Omental fat pad (tissue), 4 donors: ENCODE data around the gene CFAP65. TPM values are rescaled to one million over a fixed set of nuclear protein-coding genes. Genes with fewer than 3 reads are reported as not detected.

ENCODE experiments used
- ATAC-seq: fragments of 150-250 bp; one replicate; pipeline ENCODE4 v1.9.1; 2016; ENCODE audit warnings: mild to moderate bottlenecking, moderate library complexity; ENCODE audit not compliant: low FRiP score
- DNase-seq: peaks from one replicate; pipeline ENCODE4 v3.0.0-alpha.2; 2019; ENCODE audit warnings: low spot score
- CTCF ChIP-seq, 3 donors: fragments of 450-650 bp; IDR thresholded peaks; one replicate each; pipeline ENCODE4 v1.5.1; 2016 to 2017; ENCODE audit warnings: antibody characterized with exemption in 3 of 3, mild to moderate bottlenecking in 3 of 3, moderate library complexity in 2 of 3
- total RNA-seq, 4 donors: library from RNA; depleted of rRNA; stranded (reverse); fragments of >200 nt; gene quantifications; one replicate each; pipeline ENCODE4 v1.1.0, GENCODE V29; 2016

Gene CFAP65
- total RNA-seq, 4 donors from 2014 or later = 0.19 TPM; not detected in 3

- no peak for TF ChIP-seq CTCF (IDR thresholded peaks at IDR 0.05)
- ATAC-seq (no peak), DNase-seq (no peak)
Observed at GRCh38 chr2:218985325-218986091, 55.8 kb downstream of the CFAP65 start.

- DNase-seq (no peak), ATAC-seq (no peak)
- no peak for TF ChIP-seq CTCF (IDR thresholded peaks at IDR 0.05)
Observed at GRCh38 chr2:218985021-218985324, 56.3 kb downstream of the CFAP65 start, which contains the start of gene FEV. Gene FEV (minus strand): TSS chr2:218985184. CDS start chr2:218985075, 109 bp downstream.

- TF ChIP-seq CTCF (IDR thresholded peaks at IDR 0.05) = no peak
- ATAC-seq (no peak), DNase-seq (no peak)
Observed at GRCh38 chr2:218984239-218985020, 56.9 kb downstream of the CFAP65 start.

- no peak for TF ChIP-seq CTCF (IDR thresholded peaks at IDR 0.05)
- ATAC-seq = no peak
- no peak for DNase-seq
Observed at GRCh38 chr2:218983934-218984238, 57.4 kb downstream of the CFAP65 start.

- no peak for DNase-seq
- ATAC-seq = no peak
- no peak for TF ChIP-seq CTCF (IDR thresholded peaks at IDR 0.05)
Observed at GRCh38 chr2:218983263-218983933, 57.9 kb downstream of the CFAP65 start.

GRCh38 chr2:218982586-218983262, 58.6 kb downstream of the CFAP65 start:
- ATAC-seq (no peak), DNase-seq (no peak)
- no peak for TF ChIP-seq CTCF (IDR thresholded peaks at IDR 0.05)
